B cell (primary cell): ENCODE data around the gene NCBP2. TPM values are rescaled to one million over a fixed set of nuclear protein-coding genes. Genes with fewer than 3 reads are reported as not detected.

Experiments
- ATAC-seq: fragments of 200-7000 bp; cut with Tn5 transposase; one replicate; pipeline ENCODE4 v1.10.0; 2021; ENCODE audit warnings: low read depth, mild to moderate bottlenecking, moderate number of reproducible peaks, moderate library complexity
- CTCF ChIA-PET: fragments of 350-600 bp; sonication (Branson Sonifier 250); formaldehyde crosslinking; loops from one replicate; lab custom pipeline; 2021; ENCODE audit warnings: antibody characterized with exemption, inconsistent platforms; lab: Charles Lee
- POLR2A ChIA-PET: fragments of 350-600 bp; sonication (Branson Sonifier 250); formaldehyde crosslinking; loops from one replicate; lab custom pipeline; 2021; ENCODE audit warnings: antibody characterized with exemption; lab: Charles Lee
- DNase-seq: peaks from one replicate; pipeline ENCODE4 v3.0.0; 2013
- H2AFZ ChIP-seq: 2 replicates; pipeline ENCODE4 v1.6.1; 2012; ENCODE audit warnings: mild to moderate bottlenecking, low read depth, low read length; ENCODE audit not compliant: insufficient read depth, poor library complexity, severe bottlenecking
- H3K27ac ChIP-seq, 2 donors: 1 replicate in 1 of 2; 2 replicates in 1 of 2; pipeline ENCODE4 v1.5.1; 2012 to 2013; ENCODE audit warnings: low read length in 2 of 2, mild to moderate bottlenecking in 2 of 2, moderate library complexity in 1 of 2
- H3K27me3 ChIP-seq, 4 experiments: fragments of 200-600 bp in 1 of 4; sonication (generic) in 1 of 4; replicated peaks in 1 of 4; 1 replicate in 2 of 4; 2 replicates in 2 of 4; pipeline versions ENCODE4 v1.6.1 to v1.7.0; 2013 to 2016; ENCODE audit warnings: low read length in 3 of 4, mild to moderate bottlenecking in 2 of 4, mixed read lengths in 1 of 4, moderate library complexity in 1 of 4; ENCODE audit not compliant: insufficient read depth in 4 of 4, control insufficient read depth in 3 of 4; ENCODE audit errors: control extremely low read depth in 1 of 4
- H3K36me3 ChIP-seq, 2 experiments: replicated peaks in 1 of 2; 1 replicate in 1 of 2; 2 replicates in 1 of 2; pipeline versions ENCODE4 v1.6.1 to v1.7.1; 2013; ENCODE audit warnings: low read length in 1 of 2; ENCODE audit not compliant: insufficient read depth in 2 of 2, control insufficient read depth in 1 of 2; ENCODE audit errors: control extremely low read depth in 1 of 2, extremely low read depth in 1 of 2
- H3K4me1 ChIP-seq, 2 donors: fragments of 200-600 bp in 1 of 2; sonication (generic) in 1 of 2; 1 replicate in 1 of 2; 2 replicates in 1 of 2; pipeline versions ENCODE4 v1.5.1 to v1.6.1; 2013 to 2017; ENCODE audit warnings: low read length in 2 of 2; ENCODE audit not compliant: control insufficient read depth in 2 of 2, insufficient read depth in 2 of 2
- H3K4me2 ChIP-seq: replicated peaks from 2 replicates; pipeline ENCODE3; 2012; ENCODE audit warnings: mild to moderate bottlenecking, low read depth, low read length; ENCODE audit not compliant: poor library complexity, severe bottlenecking
- H3K4me3 ChIP-seq, 5 experiments: fragments of 200-600 bp in 1 of 5; sonication (generic) in 1 of 5; 1 replicate in 3 of 5; 2 replicates in 2 of 5; pipeline versions ENCODE4 v1.5.1 to v1.7.0; 2011 to 2016; ENCODE audit warnings: low read length in 4 of 5, mild to moderate bottlenecking in 4 of 5, low read depth in 2 of 5, control low read depth in 1 of 5, moderate library complexity in 1 of 5; ENCODE audit not compliant: insufficient read depth in 1 of 5; ENCODE audit errors: control extremely low read depth in 1 of 5, extremely low read depth in 1 of 5
- H3K79me2 ChIP-seq: fragments of 200-600 bp; sonication (generic); one replicate; pipeline ENCODE4 v1.6.0; 2016; ENCODE audit warnings: low read length; ENCODE audit not compliant: control insufficient read depth, insufficient read depth
- H3K9ac ChIP-seq: fragments of 200-600 bp; sonication (generic); 2 replicates; pipeline ENCODE4 v1.6.1; 2017; ENCODE audit warnings: mild to moderate bottlenecking, low read length, moderate library complexity
- H3K9me3 ChIP-seq, 3 donors: one replicate each; pipeline versions ENCODE4 v1.6.1 to v1.7.1; 2013; ENCODE audit warnings: low read length in 2 of 3; ENCODE audit not compliant: control insufficient read depth in 2 of 3, insufficient read depth in 1 of 3; ENCODE audit errors: control extremely low read depth in 1 of 3
- H4K20me1 ChIP-seq: 2 replicates; pipeline ENCODE4 v1.6.0; 2012; ENCODE audit warnings: mild to moderate bottlenecking, low read length; ENCODE audit not compliant: insufficient read depth, control insufficient read depth, poor library complexity, severe bottlenecking
- H3K27ac Mint-ChIP-seq: one replicate; pipeline ENCODE4 v1.8.0; 2021; ENCODE audit warnings: mixed read lengths
- H3K27me3 Mint-ChIP-seq: one replicate; pipeline ENCODE4 v1.8.0; 2021; ENCODE audit warnings: mixed read lengths
- H3K4me1 Mint-ChIP-seq: one replicate; pipeline ENCODE4 v1.8.0; 2021; ENCODE audit warnings: mixed read lengths
- H3K4me3 Mint-ChIP-seq: one replicate; pipeline ENCODE4 v1.8.0; 2021; ENCODE audit warnings: mixed read lengths
- H3K9me3 Mint-ChIP-seq: one replicate; pipeline ENCODE4 v1.8.0; 2022; ENCODE audit warnings: mixed read lengths; ENCODE audit not compliant: insufficient read depth
- CTCF ChIP-seq: fragments of 200-600 bp; IDR thresholded peaks from one replicate; pipeline ENCODE4 v1.8.0; 2022; ENCODE audit warnings: antibody characterized with exemption, mild to moderate bottlenecking
- EZH2 ChIP-seq: IDR thresholded peaks from 2 replicates; pipeline ENCODE4 v1.6.1; 2012; ENCODE audit warnings: borderline replicate concordance, low read depth, mild to moderate bottlenecking, moderate library complexity, low read length; ENCODE audit not compliant: insufficient read depth, poor library complexity, severe bottlenecking
- WGBS: methylation state at CpG from one replicate; pipeline ENCODE4 v1.1.5; 2013; ENCODE audit warnings: missing lambda C conversion rate; ENCODE audit not compliant: insufficient coverage; 5-methylcytosine and 5-hydroxymethylcytosine counted together
- intact Hi-C: fragments of 100-400 bp; cut with micrococcal nuclease; formaldehyde crosslinking; loops from one replicate; pipeline ENCODE4 v1.10.0; 2022
- polyA plus RNA-seq: library from polyadenylated mRNA; depleted of rRNA; stranded (reverse); fragments of >200 nt; gene quantifications from 2 replicates; pipeline ENCODE4 v1.2.3, GENCODE V29; 2012
- total RNA-seq, 2 donors: library from RNA; stranded (reverse); fragments of 120-200 nt in 1 of 2; gene quantifications; 1 replicate in 1 of 2; 2 replicates in 1 of 2; pipeline versions ENCODE4 v1.2.3 to v1.2.4, GENCODE V29; 2013 to 2022

Gene NCBP2
- total and polyA plus RNA-seq, 2 donors (not counting 1 experiment from before 2014, with no cell fraction given), result 25.5 to 95.0 TPM

- H3K4me2 ChIP-seq, result no peak overlapping the region
- peaks cover 5% of the 10 kb centered on the region for H3K27me3 Mint-ChIP-seq
- peaks cover 11 to 26% of the 10 kb centered on the region in 2 donors for H3K4me1 ChIP-seq
- H3K4me3 ChIP-seq, result no peak overlapping the region
- intact Hi-C loops, result no loop called here
- no peaks in the 10 kb centered on the region for H4K20me1 ChIP-seq
- peak overlapping the region; percentile 44 for H3K4me3 Mint-ChIP-seq
- no peak overlapping the region for H3K9ac ChIP-seq
- DNase-seq (no peak), ATAC-seq (no peak)
- peaks cover 0 to 4% (median 1%) of the 10 kb centered on the region in 4 experiments for H3K27me3 ChIP-seq
- ChIA-PET POLR2A (interaction anchor here (0.5 kb wide), 1 partner anchor 276 kb away, joined by 3 read pairs; no protein-coding TSS in a partner anchor), CTCF (no interaction called here)
- WGBS, result 92% methylated on average over 47 of the region's 47 CpGs
- H3K4me1 Mint-ChIP-seq, result peaks cover 37% of the 10 kb centered on the region
- H3K36me3 ChIP-seq, result no peaks in the 10 kb centered on the region
- no peaks in the 10 kb centered on the region for H3K9me3 Mint-ChIP-seq
- no peak overlapping the region for H2AFZ ChIP-seq
- no peak for TF ChIP-seq CTCF
- no peak for TF ChIP-seq EZH2
- no peaks in the 10 kb centered on the region for H3K9me3 ChIP-seq
- no peaks in the 10 kb centered on the region for H3K79me2 ChIP-seq
- no peak overlapping the region for H3K27ac Mint-ChIP-seq
- no peak overlapping the region for H3K27ac ChIP-seq
These were observed 24.4 kb upstream of the NCBP2 start for GRCh38 chr3:196966526-196967401.

GRCh38 chr3:196965804-196966173, 23.5 kb upstream of the NCBP2 start:
- 96% methylated on average over 10 of the region's 10 CpGs for WGBS
- Mint-ChIP-seq H3K4me1 (peaks cover 34% of the 10 kb centered on the region), H3K27ac (no peak overlapping the region), H3K9me3 (no peaks in the 10 kb centered on the region), H3K4me3 (no peak overlapping the region), H3K27me3 (peaks cover under 1% of the 10 kb centered on the region)
- H3K4me2 ChIP-seq, result no peak overlapping the region
- no peak for ATAC-seq
- no peaks in the 10 kb centered on the region for H3K79me2 ChIP-seq
- no peaks in the 10 kb centered on the region for H3K36me3 ChIP-seq
- H2AFZ ChIP-seq, result no peak overlapping the region
- H3K27me3 ChIP-seq, result no peaks in the 10 kb centered on the region
- CTCF ChIA-PET, result no interaction called here
- H3K4me3 ChIP-seq, result no peak overlapping the region
- H3K4me1 ChIP-seq, result peaks cover 11 to 26% of the 10 kb centered on the region in 2 donors
- intact Hi-C loops, result no loop called here
- no peaks in the 10 kb centered on the region for H4K20me1 ChIP-seq
- H3K9me3 ChIP-seq, result no peaks in the 10 kb centered on the region
- POLR2A ChIA-PET, result no interaction called here
- DNase-seq, result no peak
- TF ChIP-seq EZH2 (no peak), CTCF (no peak)
- H3K27ac ChIP-seq, result no peak overlapping the region
- no peak overlapping the region for H3K9ac ChIP-seq
